ENCODE data around the gene ARFRP1. TPM values are rescaled to one million over a fixed set of nuclear protein-coding genes. Genes with fewer than 3 reads are reported as not detected.
"Not testable (repeated sequence)": the region's sequence is repeated elsewhere in the genome, so short reads cannot be mapped to it uniquely, and the experiment has no call there.

ARFRP1 gene
- total RNA-seq, 1 experiment from 2014 or later, result 65.4 TPM

DNA sequence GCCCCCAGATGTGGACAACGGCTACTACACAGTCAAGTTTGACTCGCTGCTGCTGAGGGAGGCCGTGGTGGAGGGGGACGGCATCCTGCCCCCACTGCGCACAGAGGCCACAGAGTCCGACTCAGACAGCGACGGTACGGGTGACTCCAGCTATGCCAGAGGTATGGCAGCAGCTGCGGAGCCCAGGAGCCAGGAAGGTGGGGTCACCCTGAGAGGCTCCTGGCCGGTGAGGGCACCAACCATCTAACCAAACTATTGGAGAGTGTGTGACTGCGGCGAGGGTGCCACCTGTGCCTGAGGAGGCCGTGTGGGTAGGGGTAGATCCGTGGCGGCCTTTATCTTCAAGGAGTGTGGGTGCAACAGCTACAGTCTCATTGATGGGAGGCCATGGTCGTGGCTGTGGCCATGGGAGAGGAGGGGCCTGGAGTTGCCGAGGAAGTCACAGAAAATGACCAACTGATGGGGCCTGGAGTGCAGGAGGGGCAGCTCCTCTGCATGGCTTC is 25.9 kb upstream of the ARFRP1 start:
- no TSS peak for BruUV-seq (replicated peaks)
- no peak overlapping the region for H3K4me3 Mint-ChIP-seq (ENCODE audit: unreplicated experiment)
- no peak for DNase-seq (ENCODE audit: unreplicated experiment)
- TF ChIP-seq, protein P1, sequence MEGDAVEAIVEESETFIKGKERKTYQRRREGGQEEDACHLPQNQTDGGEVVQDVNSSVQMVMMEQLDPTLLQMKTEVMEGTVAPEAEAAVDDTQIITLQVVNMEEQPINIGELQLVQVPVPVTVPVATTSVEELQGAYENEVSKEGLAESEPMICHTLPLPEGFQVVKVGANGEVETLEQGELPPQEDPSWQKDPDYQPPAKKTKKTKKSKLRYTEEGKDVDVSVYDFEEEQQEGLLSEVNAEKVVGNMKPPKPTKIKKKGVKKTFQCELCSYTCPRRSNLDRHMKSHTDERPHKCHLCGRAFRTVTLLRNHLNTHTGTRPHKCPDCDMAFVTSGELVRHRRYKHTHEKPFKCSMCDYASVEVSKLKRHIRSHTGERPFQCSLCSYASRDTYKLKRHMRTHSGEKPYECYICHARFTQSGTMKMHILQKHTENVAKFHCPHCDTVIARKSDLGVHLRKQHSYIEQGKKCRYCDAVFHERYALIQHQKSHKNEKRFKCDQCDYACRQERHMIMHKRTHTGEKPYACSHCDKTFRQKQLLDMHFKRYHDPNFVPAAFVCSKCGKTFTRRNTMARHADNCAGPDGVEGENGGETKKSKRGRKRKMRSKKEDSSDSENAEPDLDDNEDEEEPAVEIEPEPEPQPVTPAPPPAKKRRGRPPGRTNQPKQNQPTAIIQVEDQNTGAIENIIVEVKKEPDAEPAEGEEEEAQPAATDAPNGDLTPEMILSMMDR (IDR thresholded peaks at IDR 0.05; ENCODE audit: unreplicated experiment), result no peak
- H3K27me3 Mint-ChIP-seq (ENCODE audit: insufficient read depth, unreplicated experiment), result no peaks in the 10 kb centered on the region
- H3K36me3 Mint-ChIP-seq (ENCODE audit: insufficient read depth, unreplicated experiment), result peaks cover 31% of the 10 kb centered on the region
- no peaks in the 10 kb centered on the region for H3K9me3 Mint-ChIP-seq (ENCODE audit: unreplicated experiment)
- CTCF ChIA-PET, result no interaction called here
- intact Hi-C loops (cut with micrococcal nuclease), result no loop called here
- no peak overlapping the region for H3K27ac Mint-ChIP-seq (ENCODE audit: low read depth, unreplicated experiment)
- H3K4me1 Mint-ChIP-seq (ENCODE audit: insufficient read depth, unreplicated experiment), result no peaks in the 10 kb centered on the region
- POLR2A ChIA-PET, result interaction anchor here (1.1 to 1.8 kb wide), 2 partner anchors 15 to 26 kb away, joined by 3 to 5 read pairs; partner anchors contain the start of genes ARFRP1 and ZGPAT

DNA sequence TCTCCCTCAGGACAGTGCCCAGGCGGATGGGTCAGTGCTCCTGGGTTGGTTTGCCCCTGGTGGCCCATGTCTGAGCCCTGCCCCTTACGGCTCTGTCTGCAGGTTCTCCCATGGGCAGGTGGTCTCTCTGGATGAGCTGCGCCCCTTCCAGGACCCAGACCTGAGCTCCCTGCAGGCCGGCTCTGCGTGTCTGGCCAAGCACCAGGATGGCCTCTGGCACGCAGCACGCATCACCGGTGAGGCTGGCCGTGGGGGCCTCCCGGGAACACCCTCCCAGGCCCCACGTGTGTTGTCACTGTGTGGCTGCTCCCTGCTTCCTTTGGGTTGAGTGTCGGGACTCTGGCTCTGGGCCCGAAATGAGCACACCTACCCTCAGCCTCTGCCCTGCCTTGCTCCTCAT is 25.3 kb upstream of the ARFRP1 start:
- H3K4me1 Mint-ChIP-seq (ENCODE audit: insufficient read depth, unreplicated experiment), result no peaks in the 10 kb centered on the region
- DNase-seq (ENCODE audit: unreplicated experiment), result no peak
- intact Hi-C loops (cut with micrococcal nuclease), result no loop called here
- ChIA-PET POLR2A (interaction anchor here (1.8 kb wide), 1 partner anchor 25 kb away, joined by 5 read pairs; the partner anchor contains the start of genes ARFRP1 and ZGPAT), CTCF (no interaction called here)
- H3K36me3 Mint-ChIP-seq (ENCODE audit: insufficient read depth, unreplicated experiment), result peaks cover 26% of the 10 kb centered on the region
- H3K4me3 Mint-ChIP-seq (ENCODE audit: unreplicated experiment), result no peak overlapping the region
- TF ChIP-seq, protein P1 (IDR thresholded peaks at IDR 0.05; ENCODE audit: unreplicated experiment), result no peak
- no peak overlapping the region for H3K27ac Mint-ChIP-seq (ENCODE audit: low read depth, unreplicated experiment)
- no TSS peak for BruUV-seq (replicated peaks)
- no peaks in the 10 kb centered on the region for H3K27me3 Mint-ChIP-seq (ENCODE audit: insufficient read depth, unreplicated experiment)
- no peaks in the 10 kb centered on the region for H3K9me3 Mint-ChIP-seq (ENCODE audit: unreplicated experiment)

DNA sequence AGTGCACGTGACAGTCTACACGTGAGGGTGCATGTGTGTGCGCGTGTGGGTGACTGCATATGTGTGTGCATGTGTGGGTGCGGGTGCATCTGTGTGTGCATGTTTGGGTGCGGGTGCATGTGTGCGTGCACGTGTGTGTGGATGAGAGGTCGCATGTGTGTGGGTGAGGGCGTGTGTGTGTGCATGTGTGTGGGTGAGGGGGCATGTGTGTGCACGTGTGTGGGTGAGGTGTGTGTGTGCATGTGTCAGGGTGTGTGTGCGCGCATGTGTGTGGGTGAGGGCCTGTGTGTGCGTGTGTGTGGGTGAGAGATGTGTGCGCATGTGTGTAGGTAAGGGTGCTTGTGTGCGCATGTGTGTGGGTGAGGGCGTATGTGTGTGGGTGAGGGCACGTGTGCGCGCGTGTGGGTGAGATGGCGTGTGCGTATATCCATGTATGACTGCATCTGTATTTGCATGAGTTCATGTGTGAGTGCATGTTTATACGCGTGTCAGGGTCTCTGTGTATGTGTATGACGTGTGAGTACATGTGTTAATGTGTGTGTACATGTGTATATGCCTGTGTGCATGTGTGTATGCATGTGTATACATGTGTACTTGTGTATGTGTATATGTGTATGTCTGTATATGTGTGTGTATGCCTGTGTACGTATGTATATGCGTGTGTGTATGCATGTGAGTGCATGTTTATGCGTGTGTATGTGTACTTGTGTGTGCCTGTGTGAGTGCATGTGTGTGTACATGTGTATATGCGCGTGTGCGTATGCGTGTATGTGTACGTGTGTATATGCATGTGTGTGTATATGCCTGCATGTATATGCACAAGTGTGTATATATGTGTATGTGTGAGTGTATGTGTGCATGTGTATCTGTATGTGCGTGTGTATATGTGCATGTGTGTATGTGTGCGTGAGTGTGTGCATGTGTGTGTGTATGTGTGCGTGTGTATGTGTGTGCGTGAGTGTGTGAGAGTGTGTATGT is 24.6 kb upstream of the ARFRP1 start:
- POLR2A ChIA-PET, result interaction anchor here (1.8 kb wide), 1 partner anchor 25 kb away, joined by 5 read pairs; the partner anchor contains the start of genes ARFRP1 and ZGPAT
- H3K4me1 Mint-ChIP-seq (ENCODE audit: insufficient read depth, unreplicated experiment), result no peaks in the 10 kb centered on the region
- no peak for DNase-seq (ENCODE audit: unreplicated experiment)
- CTCF ChIA-PET, result no interaction called here
- H3K9me3 Mint-ChIP-seq (ENCODE audit: unreplicated experiment), result no peaks in the 10 kb centered on the region
- intact Hi-C loops (cut with micrococcal nuclease), result no loop called here
- H3K27ac Mint-ChIP-seq (ENCODE audit: low read depth, unreplicated experiment), result no peak overlapping the region
- H3K4me3 Mint-ChIP-seq (ENCODE audit: unreplicated experiment), result no peak overlapping the region
- H3K36me3 Mint-ChIP-seq (ENCODE audit: insufficient read depth, unreplicated experiment), result peaks cover 28% of the 10 kb centered on the region
- BruUV-seq (replicated peaks), result no TSS peak
- TF ChIP-seq, protein P1 (IDR thresholded peaks at IDR 0.05; ENCODE audit: unreplicated experiment), result no peak
- no peaks in the 10 kb centered on the region for H3K27me3 Mint-ChIP-seq (ENCODE audit: insufficient read depth, unreplicated experiment)

DNA sequence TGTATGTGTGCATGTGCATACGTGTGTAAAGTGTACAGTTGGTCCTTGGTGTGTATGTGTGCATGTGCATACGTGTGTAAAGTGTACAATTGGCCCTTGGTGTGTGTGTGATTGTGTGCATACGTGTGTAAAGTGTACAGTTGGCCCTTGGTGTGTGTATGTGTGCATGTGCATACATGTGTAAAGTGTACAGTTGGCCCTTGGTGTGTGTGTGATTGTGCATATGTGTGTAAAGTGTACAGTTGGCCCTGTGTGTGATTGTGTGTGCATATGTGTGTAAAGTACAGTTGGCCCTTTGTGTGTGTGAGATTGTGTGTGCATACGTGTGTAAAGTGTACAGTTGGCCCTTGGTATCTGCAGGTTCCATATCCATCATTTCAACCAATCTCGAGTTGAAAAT is 23.6 kb upstream of the ARFRP1 start:
- TF ChIP-seq, protein P1 (IDR thresholded peaks at IDR 0.05; ENCODE audit: unreplicated experiment), result no peak
- Mint-ChIP-seq H3K27ac (ENCODE audit: low read depth, unreplicated experiment) (no peak overlapping the region), H3K4me3 (ENCODE audit: unreplicated experiment) (no peak overlapping the region), H3K4me1 (ENCODE audit: insufficient read depth, unreplicated experiment) (no peaks in the 10 kb centered on the region), H3K27me3 (ENCODE audit: insufficient read depth, unreplicated experiment) (no peaks in the 10 kb centered on the region), H3K36me3 (ENCODE audit: insufficient read depth, unreplicated experiment) (peaks cover 33% of the 10 kb centered on the region), H3K9me3 (ENCODE audit: unreplicated experiment) (no peaks in the 10 kb centered on the region)
- POLR2A ChIA-PET, result no interaction called here
- CTCF ChIA-PET, result no interaction called here
- DNase-seq (ENCODE audit: unreplicated experiment), result no peak
- BruUV-seq (replicated peaks), result no TSS peak
- intact Hi-C loops (cut with micrococcal nuclease), result no loop called here

DNA sequence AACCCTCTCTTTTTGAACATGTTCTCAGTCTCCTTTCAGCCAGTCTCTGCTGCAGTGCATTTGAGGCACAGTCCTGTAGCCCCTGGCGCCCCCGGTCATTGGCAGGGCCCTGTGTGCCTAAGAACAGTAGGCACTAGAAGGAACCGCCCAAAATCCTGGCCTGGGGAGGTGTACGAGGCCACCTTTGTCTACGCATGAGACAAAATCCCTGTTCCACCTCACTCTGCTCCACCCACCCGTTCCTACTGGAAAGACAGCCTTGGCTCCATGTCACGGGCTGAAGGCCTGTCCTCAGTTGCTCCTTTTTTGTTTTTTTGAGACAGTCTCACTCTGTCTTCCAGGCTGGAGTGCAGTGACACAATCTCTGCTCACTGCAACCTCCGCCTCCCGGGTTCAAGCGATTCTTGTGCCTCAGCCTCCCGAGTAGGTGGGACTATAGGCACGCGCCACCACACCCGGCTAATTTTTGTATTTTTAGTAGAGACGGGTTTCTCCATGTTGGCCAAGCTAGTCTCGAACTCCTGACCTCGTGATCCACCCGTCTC is 22.5 kb upstream of the ARFRP1 start:
- POLR2A ChIA-PET; BruUV-seq (replicated peaks); H3K9me3 Mint-ChIP-seq (ENCODE audit: unreplicated experiment); H3K27ac Mint-ChIP-seq (ENCODE audit: low read depth, unreplicated experiment); intact Hi-C loops (cut with micrococcal nuclease); H3K27me3 Mint-ChIP-seq (ENCODE audit: insufficient read depth, unreplicated experiment); CTCF ChIA-PET; H3K4me1 Mint-ChIP-seq (ENCODE audit: insufficient read depth, unreplicated experiment); H3K4me3 Mint-ChIP-seq (ENCODE audit: unreplicated experiment); DNase-seq (ENCODE audit: unreplicated experiment): not testable (repeated sequence)
- peaks cover 28% of the 10 kb centered on the region for H3K36me3 Mint-ChIP-seq (ENCODE audit: insufficient read depth, unreplicated experiment)

All from MCF 10A (cell line).